Natural killer cell treated with Interleukin-12 subunit alpha and Interleukin-12 subunit beta and Interleukin-15 and Interleukin-18, amount 100 ng/mL, for 72 hours (primary cell): ENCODE measurements around the gene DUS3L. TPM values are rescaled to one million over a fixed set of nuclear protein-coding genes. Genes with fewer than 3 reads are reported as not detected.

Experiments
- ATAC-seq, 2 donors: fragments of 150-1000 bp; cut with Tn5 transposase in 1 of 2; sonication (Bioruptor Pico), chemical (Tn5 transposase) in 1 of 2; 2 replicates each; pipeline ENCODE4 v1.10.0; 2021
- DNase-seq: peaks from one replicate; pipeline ENCODE4 v3.0.0; 2022; ENCODE audit warnings: low spot score
- H3K27ac Mint-ChIP-seq, 2 donors: 1 replicate in 1 of 2; 2 replicates in 1 of 2; pipeline ENCODE4 v1.8.0; 2022; ENCODE audit warnings: mixed read lengths in 2 of 2, mild to moderate bottlenecking in 1 of 2, moderate library complexity in 1 of 2
- H3K27me3 Mint-ChIP-seq, 2 donors: 1 replicate in 1 of 2; 2 replicates in 1 of 2; pipeline ENCODE4 v1.8.0; 2022; ENCODE audit warnings: mixed read lengths in 2 of 2
- H3K36me3 Mint-ChIP-seq: one replicate; pipeline ENCODE4 v1.8.0; 2022; ENCODE audit warnings: mixed read lengths
- H3K4me1 Mint-ChIP-seq, 2 donors: 1 replicate in 1 of 2; 2 replicates in 1 of 2; pipeline ENCODE4 v1.8.0; 2022; ENCODE audit warnings: low read depth in 2 of 2, mixed read lengths in 2 of 2, mild to moderate bottlenecking in 1 of 2
- H3K4me3 Mint-ChIP-seq: one replicate; pipeline ENCODE4 v1.8.0; 2022; ENCODE audit warnings: mixed read lengths
- H3K9me3 Mint-ChIP-seq: 2 replicates; pipeline ENCODE4 v1.8.0; 2022; ENCODE audit warnings: mixed read lengths
- total RNA-seq, 2 donors: library from RNA; stranded (reverse); gene quantifications; one replicate each; pipeline ENCODE4 v1.2.3, GENCODE V29; 2022

DUS3L gene
- total RNA-seq, 2 donors from 2014 or later: 90.1 to 155 TPM

- H3K27me3 Mint-ChIP-seq: peaks cover 19 to 26% of the 10 kb centered on the region in 2 donors
- no peak overlapping the region for H3K4me3 Mint-ChIP-seq
- H3K27ac Mint-ChIP-seq: no peak overlapping the region
- peaks cover 14 to 17% of the 10 kb centered on the region in 2 donors for H3K4me1 Mint-ChIP-seq
- DNase-seq (no peak), ATAC-seq (no peak)
- H3K9me3 Mint-ChIP-seq: no peaks in the 10 kb centered on the region
- H3K36me3 Mint-ChIP-seq: no peaks in the 10 kb centered on the region
Observed at GRCh38 chr19:5799247-5800241, 8.6 kb upstream of the DUS3L start.

GRCh38 chr19:5798244-5798643, 7.3 kb upstream of the DUS3L start:
- Mint-ChIP-seq H3K9me3 (no peaks in the 10 kb centered on the region), H3K36me3 (no peaks in the 10 kb centered on the region), H3K4me3 (no peak overlapping the region), H3K4me1 (peaks cover 4 to 6% of the 10 kb centered on the region in 2 donors), H3K27me3 (peaks cover 20 to 26% of the 10 kb centered on the region in 2 donors), H3K27ac (no peak overlapping the region)
- no peak for ATAC-seq
- DNase-seq: no peak

GRCh38 chr19:5795382-5795919, 4.5 kb upstream of the DUS3L start:
- Mint-ChIP-seq H3K27ac (no peak overlapping the region), H3K4me3 (no peak overlapping the region), H3K9me3 (no peaks in the 10 kb centered on the region), H3K27me3 (peaks cover 12 to 13% of the 10 kb centered on the region in 2 donors), H3K36me3 (peaks cover under 1% of the 10 kb centered on the region), H3K4me1 (peaks cover 6% of the 10 kb centered on the region in 2 donors)
- ATAC-seq (no peak), DNase-seq (no peak)

- H3K9me3 Mint-ChIP-seq: no peaks in the 10 kb centered on the region
- H3K4me3 Mint-ChIP-seq: no peak overlapping the region
- peaks cover 6% of the 10 kb centered on the region for H3K36me3 Mint-ChIP-seq
- H3K27me3 Mint-ChIP-seq: peaks cover 0 to 4% of the 10 kb centered on the region in 2 donors
- H3K27ac Mint-ChIP-seq: no peak overlapping the region
- H3K4me1 Mint-ChIP-seq: peaks cover 11% of the 10 kb centered on the region in 2 donors
- DNase-seq (no peak), ATAC-seq (no peak)
Observed at GRCh38 chr19:5793188-5793587, 2.2 kb upstream of the DUS3L start.

- H3K4me3 Mint-ChIP-seq: no peak overlapping the region
- H3K27me3 Mint-ChIP-seq: peaks cover 0 to 4% of the 10 kb centered on the region in 2 donors
- H3K4me1 Mint-ChIP-seq: peaks cover 11% of the 10 kb centered on the region in 2 donors
- H3K36me3 Mint-ChIP-seq: peaks cover 6% of the 10 kb centered on the region
- no peak overlapping the region for H3K27ac Mint-ChIP-seq
- no peaks in the 10 kb centered on the region for H3K9me3 Mint-ChIP-seq
- no peak for DNase-seq
- ATAC-seq: no peak
Observed at GRCh38 chr19:5792224-5792623, 1.3 kb upstream of the DUS3L start.

- peak overlapping the region; percentile 96 for H3K4me3 Mint-ChIP-seq
- no peak for DNase-seq
- ATAC-seq: no peak
Observed at GRCh38 chr19:5789886-5790558, 941 bp downstream of the DUS3L start.

GRCh38 chr19:5789351-5789761, 1.6 kb downstream of the DUS3L start:
- DNase-seq (no peak), ATAC-seq (no peak)
- Mint-ChIP-seq H3K9me3 (no peaks in the 10 kb centered on the region), H3K36me3 (peaks cover 6% of the 10 kb centered on the region), H3K4me1 (peaks cover 11 to 13% of the 10 kb centered on the region in 2 donors), H3K27ac (peak overlapping the region in 1 of 2 donors; percentile 100), H3K27me3 (peaks cover 0 to 4% of the 10 kb centered on the region in 2 donors), H3K4me3 (peak overlapping the region; percentile 96)

More at GRCh38 chr19:5789886-5790558, 941 bp downstream of the DUS3L start:
- Mint-ChIP-seq H3K27ac (peak overlapping the region; percentile 99 to 100), H3K9me3 (no peaks in the 10 kb centered on the region), H3K4me1 (peaks cover 11 to 13% of the 10 kb centered on the region in 2 donors), H3K27me3 (peaks cover 0 to 4% of the 10 kb centered on the region in 2 donors), H3K36me3 (peaks cover 6% of the 10 kb centered on the region)

GRCh38 chr19:5788422-5788821, 2.5 kb downstream of the DUS3L start:
- DNase-seq: no peak
- H3K4me3 Mint-ChIP-seq: no peak overlapping the region
- peaks cover 11 to 13% of the 10 kb centered on the region in 2 donors for H3K4me1 Mint-ChIP-seq
- peaks cover 0 to 4% of the 10 kb centered on the region in 2 donors for H3K27me3 Mint-ChIP-seq
- no peaks in the 10 kb centered on the region for H3K9me3 Mint-ChIP-seq
- peaks cover 6% of the 10 kb centered on the region for H3K36me3 Mint-ChIP-seq
- no peak for ATAC-seq
- peak overlapping the region in 1 of 2 donors; percentile 45 for H3K27ac Mint-ChIP-seq

- Mint-ChIP-seq H3K4me3 (no peak overlapping the region), H3K27me3 (no peaks in the 10 kb centered on the region), H3K27ac (no peak overlapping the region), H3K9me3 (no peaks in the 10 kb centered on the region), H3K36me3 (peaks cover 6% of the 10 kb centered on the region), H3K4me1 (peaks cover 11 to 13% of the 10 kb centered on the region in 2 donors)
- no peak for ATAC-seq
- peak; percentile 61 for DNase-seq
Observed at GRCh38 chr19:5787409-5788182, 3.4 kb downstream of the DUS3L start.

GRCh38 chr19:5786593-5787408, 4.2 kb downstream of the DUS3L start:
- peaks cover 6% of the 10 kb centered on the region for H3K36me3 Mint-ChIP-seq
- no peak overlapping the region for H3K4me3 Mint-ChIP-seq

GRCh38 chr19:5785423-5785822, 5.5 kb downstream of the DUS3L start:
- H3K4me3 Mint-ChIP-seq: no peak overlapping the region
- no peak overlapping the region for H3K27ac Mint-ChIP-seq
- H3K4me1 Mint-ChIP-seq: peaks cover 5 to 7% of the 10 kb centered on the region in 2 donors
- peaks cover 5% of the 10 kb centered on the region for H3K36me3 Mint-ChIP-seq
- ATAC-seq (no peak), DNase-seq (no peak)
- H3K27me3 Mint-ChIP-seq: no peaks in the 10 kb centered on the region
- no peaks in the 10 kb centered on the region for H3K9me3 Mint-ChIP-seq

More at GRCh38 chr19:5786593-5787408, 4.2 kb downstream of the DUS3L start:
- no peak for DNase-seq
- Mint-ChIP-seq H3K27me3 (no peaks in the 10 kb centered on the region), H3K9me3 (no peaks in the 10 kb centered on the region), H3K4me1 (peaks cover 11 to 13% of the 10 kb centered on the region in 2 donors), H3K27ac (no peak overlapping the region)
- no peak for ATAC-seq

- peak in 1 of 2 donors; percentile 2 for ATAC-seq
- no peaks in the 10 kb centered on the region for H3K27me3 Mint-ChIP-seq
Observed at GRCh38 chr19:5784581-5785147, 6.3 kb downstream of the DUS3L start, which contains the start of gene PRR22. PRR22 (minus strand) TSS chr19:5784746; CDS start chr19:5784660, 86 bp downstream.

More at GRCh38 chr19:5784581-5785147, 6.3 kb downstream of the DUS3L start, which contains the start of gene PRR22:
- no peak for DNase-seq
- Mint-ChIP-seq H3K27ac (no peak within 1 kb of the TSS), H3K36me3 (no peaks in the 10 kb centered on the region), H3K4me1 (peaks cover 0 to 2% of the 10 kb centered on the region in 2 donors), H3K9me3 (no peaks in the 10 kb centered on the region), H3K4me3 (no peak within 1 kb of the TSS)
